HT-29 (cell line): ENCODE data around the gene SUCLG2. TPM values are rescaled to one million over a fixed set of nuclear protein-coding genes. Genes with fewer than 3 reads are reported as not detected.

Experiments
- DNase-seq: peaks from one replicate; pipeline ENCODE4 v3.0.0-alpha.2; 2015; ENCODE audit warnings: low spot score
- total RNA-seq: library from RNA; depleted of rRNA; stranded (reverse); fragments of >200 nt; shearing (Covaris generic); gene quantifications from 2 replicates; pipeline ENCODE4 v1.2.3, GENCODE V29; 2014

The SUCLG2 gene
- total RNA-seq, 1 experiment from 2014 or later, result 13.9 TPM

DNA sequence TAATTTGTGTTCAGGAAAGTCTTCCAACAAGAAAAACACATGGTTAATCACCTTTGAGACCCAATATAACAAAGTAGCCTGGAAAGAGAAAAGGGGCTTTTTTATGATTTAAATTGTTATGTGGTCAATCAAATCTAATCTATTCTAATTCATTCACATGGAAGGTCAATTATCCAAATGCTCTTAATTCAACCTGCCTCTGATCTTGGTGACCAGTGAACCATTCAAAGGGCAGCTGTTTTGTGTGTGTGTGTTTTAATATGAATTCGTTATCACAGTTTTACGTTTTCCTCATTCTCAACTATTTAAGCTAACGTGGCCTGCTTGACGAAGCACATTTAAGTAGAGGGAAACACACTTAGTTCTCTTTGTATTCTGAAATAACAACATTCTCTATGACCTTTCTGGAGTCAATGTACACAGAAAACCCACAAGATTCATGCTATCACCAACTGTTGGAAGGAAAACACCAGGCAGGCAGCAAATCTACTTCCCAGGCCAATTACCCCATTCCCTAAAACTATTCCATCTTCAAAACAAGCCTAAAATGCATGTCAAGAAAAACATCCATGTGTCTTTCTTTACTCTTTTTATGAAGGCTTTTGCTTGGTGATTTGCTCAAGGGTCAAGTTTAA is 195.4 kb downstream of the SUCLG2 start:
- no peak for DNase-seq

DNA sequence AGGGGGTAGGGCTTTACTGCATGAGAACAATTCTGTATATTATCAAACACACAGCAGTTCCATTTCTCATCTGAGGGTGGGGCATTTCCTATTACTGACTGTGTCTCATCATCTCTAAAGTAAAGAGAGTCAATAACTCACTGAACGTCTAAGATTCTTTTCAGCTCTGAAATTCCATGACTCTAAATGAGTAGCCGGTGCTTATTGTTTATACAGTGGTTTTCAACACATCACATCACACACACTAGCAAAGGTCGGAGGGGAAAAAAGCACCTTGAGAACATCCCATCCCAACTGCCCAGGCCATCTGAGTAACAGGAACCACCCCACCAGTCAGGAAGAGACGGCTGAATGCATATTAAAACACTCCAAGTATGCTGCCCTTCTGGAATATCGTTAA is 196.0 kb downstream of the SUCLG2 start:
- no peak for DNase-seq

DNA sequence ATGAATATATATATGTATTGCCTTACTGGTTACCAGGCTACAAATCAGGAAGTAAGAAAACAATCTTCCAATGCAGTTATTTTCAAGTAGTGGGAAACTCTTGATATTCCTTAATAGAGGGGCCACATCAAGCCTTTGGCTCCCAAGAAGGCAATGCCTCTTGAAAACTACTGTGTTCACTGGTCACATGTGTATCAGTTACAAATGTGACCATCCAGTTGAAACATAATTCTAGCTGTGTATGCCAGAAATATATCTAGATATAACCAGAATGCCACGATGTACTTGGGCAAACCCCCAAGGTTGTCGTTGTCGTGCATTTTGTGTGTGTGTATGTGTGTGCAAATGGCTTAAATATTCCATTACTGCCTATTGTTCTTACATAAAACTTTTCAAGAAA is 200.8 kb downstream of the SUCLG2 start:
- DNase-seq, result no peak

DNA sequence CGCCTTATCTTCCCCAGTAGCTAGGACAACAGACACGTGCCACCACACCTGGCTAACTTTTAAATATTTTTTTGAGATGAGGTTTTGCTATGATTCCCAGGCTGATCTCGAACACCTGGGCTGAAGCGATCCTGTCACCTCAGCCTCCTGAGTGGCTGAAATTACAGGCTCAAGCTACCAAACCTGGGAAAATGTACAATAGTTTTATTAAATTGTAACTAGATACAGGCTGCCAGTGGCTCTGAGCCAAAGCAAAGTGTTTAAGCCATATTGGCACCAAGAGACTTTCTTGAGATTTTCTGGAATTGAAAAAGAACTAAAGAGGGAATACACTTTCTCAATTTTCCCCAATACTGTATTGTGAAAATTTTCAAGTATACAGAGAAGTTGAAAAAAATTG is 204.3 kb downstream of the SUCLG2 start:
- no peak for DNase-seq

DNA sequence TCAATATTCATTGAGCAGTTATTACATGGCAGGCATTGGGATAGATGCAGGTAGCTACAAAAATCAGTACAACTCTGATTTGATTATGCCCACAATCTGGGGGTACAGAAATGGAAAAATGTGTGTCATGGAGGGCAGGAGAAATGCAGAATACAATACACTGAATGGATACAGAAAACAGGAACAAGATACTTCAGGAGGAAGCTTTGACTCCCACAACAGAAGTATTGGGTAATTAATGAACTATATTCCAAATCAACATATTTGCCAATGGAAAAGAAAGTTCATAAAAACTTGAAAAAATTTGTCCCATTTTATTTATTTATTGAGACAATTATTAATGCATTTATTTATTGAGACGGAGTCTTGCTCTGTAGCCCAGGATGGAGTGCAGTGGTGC is 207.0 kb downstream of the SUCLG2 start:
- no peak for DNase-seq

DNA sequence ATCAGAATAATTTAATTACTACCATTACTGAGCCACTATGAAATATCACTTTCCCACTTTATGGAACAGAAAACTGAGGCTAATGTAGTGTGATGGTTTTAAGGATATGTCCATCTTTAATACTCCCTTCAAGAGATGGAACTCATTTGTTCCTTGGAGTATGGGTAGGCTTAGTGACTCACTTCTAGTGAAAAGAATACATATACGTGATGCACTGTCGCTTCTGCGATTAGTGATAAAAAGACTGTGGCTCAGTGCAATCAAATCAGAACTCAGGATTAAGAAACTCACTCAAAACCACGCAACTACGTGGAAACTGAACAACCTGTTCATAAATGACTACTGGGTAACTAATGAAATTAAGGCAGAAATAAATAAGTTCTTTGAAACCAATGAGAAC is 216.6 kb downstream of the SUCLG2 start:
- DNase-seq, result no peak

DNA sequence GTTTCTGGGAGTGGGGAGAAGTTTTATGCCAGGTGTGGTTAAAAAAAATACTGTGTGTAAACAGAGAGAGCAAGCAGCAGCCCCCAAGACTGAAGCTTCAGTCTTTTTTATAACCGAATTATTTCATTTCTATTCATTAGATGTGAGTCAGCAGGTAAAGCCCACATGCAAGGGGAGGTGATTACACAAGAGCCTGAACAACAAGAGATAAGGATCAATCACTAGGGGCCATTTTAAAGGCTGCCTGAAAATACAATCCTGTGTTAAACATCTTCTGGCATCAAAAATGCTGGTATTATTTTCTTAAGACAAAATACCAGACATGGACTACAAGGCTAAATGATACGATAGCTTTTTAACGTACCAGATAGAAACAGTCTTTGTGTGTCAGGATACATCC is 217.3 kb downstream of the SUCLG2 start:
- no peak for DNase-seq

DNA sequence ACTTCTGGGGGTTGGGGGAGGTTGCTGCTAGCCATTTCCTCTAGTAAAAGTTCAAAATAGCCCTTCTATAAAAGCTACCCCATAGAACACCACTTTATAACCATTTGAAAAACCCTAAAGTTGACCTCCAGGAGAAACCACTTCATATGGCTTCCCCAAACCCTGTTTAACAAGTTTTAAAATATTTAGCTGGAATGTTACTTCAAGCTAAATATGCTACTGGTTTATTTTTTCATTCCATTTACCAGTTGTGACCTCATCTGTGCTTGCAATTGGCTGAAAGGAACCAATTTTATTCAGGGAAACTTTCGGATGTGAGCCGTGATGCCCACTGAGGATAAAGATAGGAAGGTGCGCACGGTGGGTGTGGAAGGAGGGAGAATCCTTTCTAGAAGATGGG is 221.3 kb downstream of the SUCLG2 start:
- no peak for DNase-seq

DNA sequence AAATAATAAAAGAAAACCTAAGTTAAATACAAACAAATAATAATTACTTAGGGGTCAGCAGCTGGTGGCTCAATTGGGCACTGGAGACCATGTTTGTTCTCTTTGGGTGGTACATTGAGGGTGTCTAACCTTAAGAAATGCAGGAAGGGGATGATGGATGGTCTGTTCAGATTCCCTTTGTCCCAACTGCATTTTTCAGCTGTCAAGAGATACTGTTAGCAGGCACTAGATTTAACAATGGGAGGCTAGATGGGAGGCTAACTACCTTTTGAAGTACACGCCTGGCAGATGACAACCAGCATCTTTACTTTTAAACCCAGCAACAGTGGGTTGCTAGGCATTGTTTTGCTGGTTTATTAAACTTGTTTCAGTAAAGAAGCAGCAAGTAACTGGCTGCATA is 222.5 kb downstream of the SUCLG2 start:
- no peak for DNase-seq

DNA sequence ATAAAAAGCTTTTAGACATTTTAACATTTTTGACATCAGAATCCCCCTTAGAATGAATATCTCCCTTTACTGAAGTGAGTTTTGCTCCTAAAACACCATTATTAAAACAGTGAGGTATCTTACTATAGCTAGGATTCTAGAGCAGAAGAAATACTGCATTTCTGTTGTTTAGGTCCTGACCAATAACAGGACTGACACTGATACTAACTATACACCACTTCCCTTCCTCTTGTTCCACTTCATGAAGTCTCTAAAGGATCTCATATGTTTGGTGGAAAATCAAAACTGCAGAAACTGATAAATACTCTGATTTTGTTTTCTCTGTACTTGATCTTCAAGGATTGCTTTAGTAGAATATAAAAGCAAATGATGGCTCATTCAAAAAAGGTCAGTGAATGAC is 230.7 kb downstream of the SUCLG2 start:
- DNase-seq, result no peak

DNA sequence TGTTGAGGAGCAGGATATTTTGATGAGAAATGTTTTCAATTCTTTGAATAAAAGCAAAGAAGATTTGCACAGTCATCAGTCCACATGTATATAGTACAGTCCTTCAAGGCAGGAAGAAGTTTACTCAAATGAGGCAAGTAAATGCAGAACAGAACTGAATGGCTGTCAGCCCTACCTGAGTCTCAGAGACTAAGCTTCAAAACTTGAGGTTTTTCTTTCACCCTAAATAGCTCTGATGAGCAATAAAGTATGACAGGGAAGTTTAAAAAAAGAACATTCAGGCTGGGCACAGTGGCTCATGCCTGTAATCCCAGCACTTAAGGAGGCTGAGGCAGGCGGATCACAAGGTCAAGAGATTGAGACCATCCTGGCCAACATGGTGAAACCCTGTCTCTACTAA is 232.5 kb downstream of the SUCLG2 start:
- no peak for DNase-seq

DNA sequence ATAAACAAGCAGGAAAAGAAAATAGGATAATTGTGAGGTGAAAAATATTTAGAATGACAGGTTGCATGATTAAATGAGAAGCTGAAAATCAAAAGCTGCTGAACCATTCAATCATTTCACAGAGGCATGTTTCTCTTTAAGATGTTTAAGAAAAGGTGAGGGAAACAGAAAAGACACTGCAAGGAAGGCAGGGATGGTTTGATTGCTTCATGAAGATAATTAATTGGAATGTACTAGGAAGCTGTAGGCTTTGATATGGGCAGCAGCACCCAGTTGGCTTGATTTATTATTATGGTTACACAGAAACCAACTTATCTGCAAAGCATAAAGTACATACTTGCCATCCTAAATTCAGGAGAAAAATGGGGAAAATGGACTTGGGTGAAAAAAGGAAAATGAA is 234.6 kb downstream of the SUCLG2 start:
- DNase-seq, result no peak

DNA sequence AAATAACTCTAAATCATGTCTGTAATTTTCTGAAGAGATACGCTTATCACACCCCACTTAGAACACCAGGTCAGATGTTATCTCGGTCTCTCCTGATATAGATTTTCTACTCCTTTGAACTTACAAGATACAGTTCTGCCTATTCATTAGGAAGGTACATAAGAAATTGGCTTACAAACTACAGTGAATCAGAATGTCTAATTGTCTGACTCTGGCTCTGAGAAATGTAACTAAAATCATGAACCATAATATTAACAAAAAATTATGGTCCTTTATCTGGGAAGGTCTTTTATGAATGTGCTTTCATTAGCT is 235.2 kb downstream of the SUCLG2 start:
- DNase-seq, result no peak

DNA sequence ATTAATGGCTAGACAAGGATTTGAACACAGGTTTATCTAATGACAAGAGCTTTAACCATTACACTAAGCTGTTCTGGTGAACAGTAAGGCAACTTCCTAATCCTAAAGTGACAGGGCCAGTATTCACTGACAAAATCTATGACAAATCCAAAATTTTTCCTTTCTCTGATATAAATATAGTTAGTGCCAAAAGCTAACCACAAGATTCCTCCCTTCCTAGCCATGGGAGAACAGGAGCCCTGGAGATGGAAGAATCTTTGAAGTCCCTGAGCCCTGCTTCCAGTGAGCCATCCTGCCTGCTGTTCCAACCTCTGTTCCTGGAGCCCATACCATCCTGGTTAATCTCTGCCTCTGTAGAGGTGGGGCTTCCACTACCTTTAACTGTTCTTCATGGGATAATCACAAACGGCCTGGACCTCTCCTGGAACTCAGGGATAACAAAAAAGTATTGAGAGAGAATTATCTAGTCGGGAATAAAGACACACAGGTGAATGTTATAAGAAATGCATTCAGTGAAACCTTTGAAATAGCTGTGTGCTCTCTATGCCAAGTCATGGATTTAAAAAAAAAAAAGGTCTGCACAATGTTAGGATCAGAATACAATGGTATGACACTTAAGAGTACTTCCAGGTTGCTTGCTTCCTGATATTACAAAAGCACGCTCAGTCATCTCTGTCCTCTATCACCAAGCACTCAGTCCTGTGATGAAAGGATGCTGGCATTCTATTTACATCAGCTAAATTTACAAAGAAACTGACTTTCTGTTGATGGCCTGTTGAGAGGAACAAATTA is 235.8 kb downstream of the SUCLG2 start:
- DNase-seq, result no peak

DNA sequence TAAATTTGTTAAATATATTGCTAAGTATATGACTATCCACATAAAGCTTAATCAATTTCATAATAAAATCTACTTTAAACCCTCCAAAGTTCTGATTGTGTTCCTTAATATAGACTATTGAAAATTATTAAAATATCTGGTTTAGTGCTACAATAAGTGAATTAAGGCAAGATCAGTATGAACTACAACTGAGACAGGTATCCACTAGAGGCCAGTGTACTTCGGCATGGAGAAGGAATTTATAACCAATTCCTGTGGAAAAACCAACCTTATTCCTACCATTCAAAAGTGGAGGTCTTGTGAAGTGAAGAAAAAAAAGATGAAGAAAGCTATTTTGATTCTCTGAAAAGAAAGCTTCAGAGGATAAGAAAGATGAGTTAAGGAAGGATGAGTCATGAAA is 237.7 kb downstream of the SUCLG2 start:
- DNase-seq, result no peak

DNA sequence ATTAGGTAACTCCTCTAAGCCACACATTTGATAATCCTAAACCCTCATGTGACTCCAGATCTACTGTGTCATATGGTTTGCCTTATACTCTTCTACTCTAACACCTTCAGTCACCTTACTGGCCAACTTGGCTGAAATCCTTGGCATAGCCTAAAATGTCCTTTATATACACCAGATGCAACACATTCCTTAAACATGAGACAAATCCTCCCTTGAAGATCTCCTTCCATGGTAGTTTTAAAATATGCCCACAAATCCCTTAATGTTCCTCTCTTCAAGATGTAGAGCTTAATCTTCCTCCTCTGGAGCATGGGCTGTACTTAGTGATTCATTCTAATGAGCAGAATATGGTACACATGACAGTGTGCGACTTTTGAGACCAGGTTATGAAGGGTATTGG is 238.9 kb downstream of the SUCLG2 start:
- DNase-seq, result no peak

DNA sequence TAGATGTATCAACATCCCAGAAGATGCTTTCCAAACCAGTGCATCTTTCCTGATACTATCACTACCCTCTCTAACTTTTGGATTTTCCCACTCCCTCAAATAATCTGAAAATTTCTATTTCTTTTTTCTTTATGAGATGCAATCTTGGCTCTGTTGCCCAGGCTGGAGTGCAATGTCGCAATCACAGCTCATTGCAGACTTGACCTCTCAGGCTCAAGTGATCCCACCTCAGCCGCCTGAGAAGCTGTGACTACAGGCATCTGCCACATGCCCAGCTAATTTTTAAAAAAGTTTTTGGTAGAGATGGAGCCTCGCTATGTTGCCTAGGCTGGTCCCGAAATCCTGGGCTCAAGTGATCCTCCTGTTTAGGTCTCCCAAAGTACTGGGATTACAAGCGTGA is 239.7 kb downstream of the SUCLG2 start:
- DNase-seq, result no peak

DNA sequence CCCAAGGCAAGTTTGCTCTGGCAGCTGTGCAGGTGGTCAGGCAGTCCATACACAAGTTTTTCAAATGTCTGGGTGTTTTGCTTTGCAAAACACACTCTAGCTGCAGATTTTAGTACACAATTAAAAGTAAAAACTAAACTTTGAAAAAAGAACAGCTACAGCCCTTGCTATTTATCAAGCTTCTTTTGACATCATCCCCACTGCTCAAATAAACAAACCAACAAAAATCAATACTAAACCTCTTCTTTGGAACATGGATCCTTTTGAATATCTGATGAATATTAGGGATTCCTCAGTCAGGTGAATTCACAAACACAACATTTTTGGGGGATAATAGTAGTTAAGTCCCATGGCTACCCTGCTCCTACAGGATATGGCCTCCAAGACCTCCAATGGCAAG is 249.2 kb downstream of the SUCLG2 start:
- DNase-seq, result no peak

DNA sequence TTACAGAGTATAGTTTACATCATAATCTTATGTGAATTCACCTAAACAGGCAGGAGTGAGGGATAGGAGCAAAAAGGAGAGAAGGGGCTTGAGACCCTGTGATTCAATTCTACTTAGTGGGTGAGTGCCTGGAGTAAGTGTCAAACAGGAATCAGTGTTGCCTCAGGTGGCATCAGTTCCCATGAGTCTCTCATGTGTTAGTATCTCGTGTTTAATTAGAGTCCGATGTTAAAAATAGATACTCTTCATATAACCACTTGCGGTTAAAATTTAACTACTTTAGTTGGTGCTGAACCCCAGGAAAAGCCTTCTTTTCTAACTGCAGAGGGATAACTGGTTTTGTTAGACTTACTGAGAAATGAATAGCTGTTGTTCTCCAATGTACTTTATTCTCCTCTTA is 251.5 kb downstream of the SUCLG2 start:
- DNase-seq, result no peak

DNA sequence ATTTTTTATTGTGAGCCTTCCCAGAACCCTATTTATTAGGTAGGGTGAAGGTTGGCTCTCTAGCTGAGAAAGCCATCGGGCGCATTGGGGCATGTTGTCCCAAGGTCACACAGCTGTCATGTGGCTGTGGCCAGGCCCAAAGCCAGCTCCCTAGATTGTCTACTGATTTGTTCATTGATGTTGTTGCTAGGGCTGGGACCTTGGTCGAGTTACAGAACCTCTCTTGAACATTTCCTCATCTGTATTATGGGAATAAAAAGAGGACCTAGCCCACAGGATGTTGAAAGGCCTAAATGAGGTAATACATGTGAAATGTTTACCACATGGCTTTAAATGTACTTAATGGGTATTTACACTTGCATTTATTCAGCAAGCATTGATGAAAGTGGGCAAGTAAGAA is 252.5 kb downstream of the SUCLG2 start:
- DNase-seq, result no peak

DNA sequence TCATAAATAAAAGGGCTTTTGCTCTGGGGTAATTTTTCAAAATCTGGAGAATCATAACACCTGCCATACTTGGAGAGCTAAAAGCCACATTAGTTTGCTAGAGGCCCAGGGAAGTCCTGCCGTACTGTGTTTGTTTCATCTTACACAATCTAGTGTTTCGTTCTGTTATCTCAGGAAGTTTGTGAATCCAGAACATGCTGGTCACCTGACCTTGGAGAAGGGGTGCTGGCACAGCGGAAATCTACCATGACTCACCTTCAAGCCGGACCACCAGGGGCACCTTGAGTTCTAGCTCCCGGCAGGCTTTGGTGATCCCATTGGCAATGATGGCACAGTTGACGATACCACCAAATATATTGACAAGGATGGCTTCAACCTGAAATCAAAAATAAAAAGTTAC is 253.9 kb downstream of the SUCLG2 start:
- no peak for DNase-seq

DNA sequence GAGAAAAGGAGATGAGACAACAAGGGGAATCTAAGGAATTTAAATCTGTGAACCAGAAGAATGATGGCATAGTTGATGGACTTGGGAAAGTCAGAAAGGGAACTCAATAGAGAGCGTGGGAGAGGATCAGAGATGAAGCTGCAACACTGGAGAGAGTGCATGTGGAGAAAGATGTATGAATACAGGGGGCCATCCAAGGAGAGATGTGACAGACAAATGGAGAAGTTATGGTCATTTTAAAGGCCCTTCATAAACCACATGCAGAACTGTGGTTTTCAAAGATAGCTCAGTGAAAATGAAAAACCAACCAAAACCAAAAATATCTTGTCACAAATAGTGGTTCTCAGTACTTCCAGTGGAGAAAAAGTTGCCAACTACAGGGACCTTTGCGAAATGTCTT is 265.2 kb downstream of the SUCLG2 start:
- no peak for DNase-seq

DNA sequence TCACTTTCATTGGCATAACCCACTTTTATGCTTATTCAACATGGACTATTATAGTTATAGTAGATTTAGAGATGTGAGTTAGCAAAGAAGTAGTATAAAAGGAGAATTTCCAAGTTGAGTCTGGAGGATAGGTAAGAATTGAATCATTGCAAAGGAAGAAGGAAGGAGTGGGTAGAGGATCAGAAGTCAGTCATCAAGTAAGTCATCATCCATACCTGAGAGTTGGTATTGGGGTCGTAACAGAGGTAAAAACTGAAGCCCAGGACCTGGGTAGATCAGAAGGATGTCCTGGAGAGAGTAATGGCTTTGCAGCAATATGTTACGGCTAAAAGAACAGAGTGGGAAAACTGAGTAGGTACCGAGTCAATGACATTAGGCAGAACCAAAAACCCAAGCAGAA is 265.7 kb downstream of the SUCLG2 start:
- DNase-seq, result no peak

DNA sequence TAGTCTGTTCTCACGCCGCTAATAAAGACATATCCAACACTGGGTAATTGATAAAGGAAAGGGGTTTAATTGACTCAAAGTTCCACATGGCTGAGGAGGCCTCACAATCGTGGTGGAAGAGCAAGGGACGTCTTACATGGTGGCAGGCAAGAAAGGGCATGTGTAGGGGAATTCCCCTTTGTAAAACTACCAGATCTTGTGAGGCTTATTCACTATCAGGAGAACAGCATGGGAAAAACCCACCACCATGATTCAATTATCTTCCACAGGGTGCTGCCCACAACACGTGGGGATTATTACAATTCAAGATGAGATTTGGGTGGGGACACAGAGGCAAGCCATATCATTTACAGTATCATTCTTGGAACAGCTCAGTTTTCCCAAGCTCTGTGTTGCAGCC is 268.0 kb downstream of the SUCLG2 start:
- DNase-seq, result no peak
